Measurements from ENCODE around the gene PTPN6.

Gene PTPN6

DNA sequence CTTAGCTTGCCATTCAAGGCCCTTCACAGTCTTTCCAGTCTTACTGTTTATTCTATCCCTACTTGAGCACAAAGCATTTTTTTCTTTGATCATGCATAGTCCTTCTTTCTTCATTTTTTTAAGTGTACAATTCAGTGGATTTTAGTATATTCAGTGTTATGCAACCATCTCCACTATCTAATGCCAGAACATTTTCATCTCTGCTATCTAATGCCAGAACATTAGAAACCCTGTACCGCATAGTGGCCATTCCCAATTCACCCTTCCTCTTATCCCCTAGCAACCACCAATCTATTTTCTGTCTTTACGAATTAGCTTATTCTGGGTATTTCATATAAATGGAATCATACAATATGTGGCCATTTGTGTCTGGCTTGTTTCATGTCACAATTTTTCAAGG lies 53.7 kb downstream of the PTPN6 start:
- no peak for DNase-seq (ENCODE audit: low read depth in 1 of 2, low spot score in 1 of 2)

DNA sequence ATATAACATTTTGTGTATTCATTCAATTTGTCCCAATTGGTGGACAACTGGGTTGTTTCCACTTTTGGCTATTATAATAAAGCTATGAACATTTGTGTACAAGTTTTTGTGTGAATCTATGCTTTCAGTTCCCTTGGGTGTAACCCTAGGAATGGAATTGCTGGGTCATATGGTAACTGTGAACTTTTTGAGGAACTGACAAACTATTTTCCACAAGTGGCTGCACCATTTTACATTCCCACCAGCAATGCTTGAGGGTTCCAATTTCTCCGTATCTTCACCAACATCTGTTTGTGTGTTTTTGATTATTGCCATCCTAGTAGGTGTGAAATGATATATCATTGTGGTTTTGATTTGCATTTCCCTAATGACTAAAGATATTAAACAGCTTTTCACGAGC lies 54.2 kb downstream of the PTPN6 start:
- DNase-seq (ENCODE audit: low read depth in 1 of 2, low spot score in 1 of 2), result no peak

DNA sequence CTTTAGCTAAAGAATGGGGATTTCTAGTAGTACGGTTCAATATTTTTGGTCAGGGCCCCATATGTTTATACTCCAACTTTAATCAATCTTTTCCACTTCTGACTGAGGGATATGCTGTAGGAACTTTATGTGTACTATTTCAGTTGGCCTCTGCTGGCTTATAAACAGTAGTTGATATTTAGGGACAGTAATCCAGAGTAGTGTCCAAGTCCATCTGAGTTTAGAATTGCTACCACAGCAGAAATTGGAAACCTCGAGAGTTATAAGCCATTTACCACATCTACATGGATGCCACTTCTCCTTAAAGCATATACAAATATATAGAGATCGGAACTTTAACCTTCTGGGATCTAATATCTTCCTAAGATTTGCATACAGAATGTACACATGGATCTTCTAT lies 55.5 kb downstream of the PTPN6 start:
- DNase-seq (ENCODE audit: low read depth in 1 of 2, low spot score in 1 of 2), result no peak

DNA sequence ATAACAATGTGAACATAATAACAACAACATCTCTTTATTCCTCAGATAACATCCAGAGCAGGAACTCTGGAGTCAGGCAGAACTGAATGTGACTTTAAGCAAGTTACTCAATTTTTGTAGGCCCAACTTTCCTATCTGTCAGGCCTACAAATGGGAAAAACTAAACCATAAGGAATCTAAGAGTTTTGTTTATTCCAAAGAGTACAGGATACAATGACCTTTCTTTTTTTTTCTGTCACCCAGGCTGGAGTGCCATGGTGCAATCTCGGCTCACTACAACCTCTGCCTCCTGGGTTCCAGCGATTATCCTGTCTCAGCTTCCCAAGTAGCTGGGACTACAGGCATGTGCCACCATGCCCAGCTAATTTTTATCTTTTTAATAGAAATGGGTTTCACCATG lies 57.7 kb downstream of the PTPN6 start:
- no peak for DNase-seq (ENCODE audit: low read depth in 1 of 2, low spot score in 1 of 2)

DNA sequence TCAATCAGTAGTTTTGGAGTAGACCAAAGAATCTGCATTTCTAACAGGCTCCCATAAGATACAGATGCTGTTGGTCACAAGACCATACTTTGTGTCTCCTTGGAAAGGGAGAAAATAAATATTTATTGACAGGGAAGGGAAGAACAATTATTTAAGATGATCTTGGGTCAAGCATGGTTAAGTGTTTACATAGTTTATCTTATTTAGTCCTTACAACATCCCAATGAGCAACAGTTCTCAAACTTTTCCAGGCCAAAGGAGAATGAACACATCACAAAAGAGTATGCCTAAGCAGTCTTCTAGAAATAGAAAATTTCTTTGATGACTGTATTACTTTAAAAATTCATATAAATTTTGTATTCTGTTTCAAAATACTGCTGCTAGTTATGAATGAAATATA lies 58.4 kb downstream of the PTPN6 start:
- no peak for DNase-seq (ENCODE audit: low read depth in 1 of 2, low spot score in 1 of 2)
